Stimulated activated CD4-positive, alpha-beta T cell treated with anti-CD3 and anti-CD28 coated beads, Interleukin-2, amount 100 ng/mL, for 4 hours (primary cell): ENCODE measurements around the gene SYT8.

ENCODE experiments used
- DNase-seq: peaks from one replicate; pipeline ENCODE4 v3.0.0-alpha.2; 2020; ENCODE audit warnings: low read depth

Gene SYT8

DNA sequence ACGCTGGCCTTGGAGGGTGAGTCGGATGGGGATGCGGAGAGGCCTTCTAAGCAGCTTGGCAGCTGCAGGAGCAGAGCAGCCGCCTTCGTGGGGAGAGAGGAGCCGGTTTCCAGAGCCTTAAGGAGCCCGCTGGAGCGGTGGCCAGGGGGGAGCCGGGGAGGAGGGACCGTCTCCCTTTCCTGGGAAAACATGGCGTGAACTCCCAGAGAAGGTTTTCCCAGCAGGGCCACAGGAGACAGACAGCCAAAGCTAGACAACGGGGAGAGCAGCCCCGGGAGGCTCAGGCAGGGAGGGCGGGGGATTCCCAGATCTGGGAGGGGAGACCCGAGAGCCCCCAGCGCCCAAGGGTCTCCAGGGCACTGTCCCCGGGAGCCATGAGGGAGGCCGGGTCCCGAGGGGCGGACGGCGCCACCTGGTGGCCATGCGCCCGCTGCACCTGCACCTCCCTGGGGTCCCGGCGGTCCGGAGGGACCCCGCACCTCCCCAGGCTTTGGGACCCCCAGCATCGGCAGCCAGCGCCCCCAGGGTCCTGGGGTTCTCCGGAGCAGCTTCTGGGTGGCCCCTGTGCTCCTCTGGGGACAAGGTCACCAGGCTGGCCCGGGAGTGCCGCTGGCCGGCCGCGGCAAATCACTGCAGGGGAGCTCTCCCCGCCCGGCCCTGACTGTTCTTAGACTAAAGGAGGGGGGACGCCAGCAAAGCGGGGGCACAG lies 2.4 kb upstream of the SYT8 start:
- peak; percentile 46 for DNase-seq

DNA sequence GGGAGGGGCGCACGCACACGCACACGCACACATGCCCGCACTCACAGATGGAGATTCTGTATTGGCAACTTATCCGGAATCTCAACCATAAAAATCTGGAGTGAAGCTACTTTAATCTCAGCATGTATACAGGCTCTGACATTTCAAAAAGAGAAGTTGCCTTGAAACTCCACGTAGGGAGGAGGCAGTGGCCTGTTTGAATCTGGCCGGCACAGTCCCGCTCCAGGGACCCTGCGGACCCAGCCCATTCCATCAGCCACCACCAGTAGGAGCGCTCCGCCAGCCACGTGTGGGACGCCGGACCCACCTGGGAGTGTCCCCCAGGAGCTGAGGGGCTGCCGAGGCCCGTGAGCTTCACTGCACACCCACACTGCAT lies 1.9 kb upstream of the SYT8 start:
- no peak for DNase-seq

DNA sequence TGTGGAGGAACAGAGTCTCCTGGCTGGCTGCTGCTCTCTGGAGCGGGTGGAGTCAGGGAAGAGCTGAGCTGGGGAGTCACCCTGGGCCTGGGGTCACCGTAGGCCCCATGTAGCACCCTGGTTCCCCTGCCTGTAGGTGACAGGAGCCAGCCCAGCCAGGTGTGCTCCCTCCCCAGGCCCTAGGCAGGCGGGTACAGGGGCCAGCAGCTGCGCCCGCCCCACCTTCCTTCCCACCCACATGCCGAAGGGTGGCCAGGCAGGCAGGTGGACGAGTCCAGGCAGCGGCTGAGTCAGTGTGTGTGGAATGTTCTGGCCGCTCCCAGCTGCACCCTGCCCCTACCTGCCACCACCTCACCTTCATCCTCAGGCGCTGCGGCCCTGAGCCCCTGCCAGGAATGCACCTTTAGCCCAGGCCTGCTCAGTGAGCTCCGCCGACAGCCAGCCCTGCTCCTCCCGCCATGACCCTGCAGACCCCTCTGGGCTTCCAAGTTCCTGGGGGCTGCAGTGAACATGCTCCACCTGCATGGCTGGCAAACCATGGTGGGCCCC lies 654 bp upstream of the SYT8 start:
- no peak for DNase-seq

DNA sequence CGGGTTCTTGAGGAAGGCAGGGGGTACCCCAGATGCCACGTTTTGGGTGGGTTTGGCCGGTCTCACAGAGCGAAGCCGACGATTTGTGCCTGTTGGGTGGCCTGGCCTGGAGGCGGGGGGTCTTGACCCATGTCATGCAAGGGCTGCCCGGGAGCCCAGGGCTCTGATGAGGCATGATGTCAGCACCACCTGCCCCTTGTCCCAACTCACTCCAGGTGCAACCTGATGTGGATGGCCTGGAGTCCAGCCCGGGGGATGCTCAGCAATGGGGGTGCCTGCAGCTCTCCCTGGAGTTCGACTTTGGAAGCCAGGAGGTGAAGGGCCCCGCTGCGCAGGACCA lies 851 bp downstream of the SYT8 start:
- DNase-seq, result no peak

DNA sequence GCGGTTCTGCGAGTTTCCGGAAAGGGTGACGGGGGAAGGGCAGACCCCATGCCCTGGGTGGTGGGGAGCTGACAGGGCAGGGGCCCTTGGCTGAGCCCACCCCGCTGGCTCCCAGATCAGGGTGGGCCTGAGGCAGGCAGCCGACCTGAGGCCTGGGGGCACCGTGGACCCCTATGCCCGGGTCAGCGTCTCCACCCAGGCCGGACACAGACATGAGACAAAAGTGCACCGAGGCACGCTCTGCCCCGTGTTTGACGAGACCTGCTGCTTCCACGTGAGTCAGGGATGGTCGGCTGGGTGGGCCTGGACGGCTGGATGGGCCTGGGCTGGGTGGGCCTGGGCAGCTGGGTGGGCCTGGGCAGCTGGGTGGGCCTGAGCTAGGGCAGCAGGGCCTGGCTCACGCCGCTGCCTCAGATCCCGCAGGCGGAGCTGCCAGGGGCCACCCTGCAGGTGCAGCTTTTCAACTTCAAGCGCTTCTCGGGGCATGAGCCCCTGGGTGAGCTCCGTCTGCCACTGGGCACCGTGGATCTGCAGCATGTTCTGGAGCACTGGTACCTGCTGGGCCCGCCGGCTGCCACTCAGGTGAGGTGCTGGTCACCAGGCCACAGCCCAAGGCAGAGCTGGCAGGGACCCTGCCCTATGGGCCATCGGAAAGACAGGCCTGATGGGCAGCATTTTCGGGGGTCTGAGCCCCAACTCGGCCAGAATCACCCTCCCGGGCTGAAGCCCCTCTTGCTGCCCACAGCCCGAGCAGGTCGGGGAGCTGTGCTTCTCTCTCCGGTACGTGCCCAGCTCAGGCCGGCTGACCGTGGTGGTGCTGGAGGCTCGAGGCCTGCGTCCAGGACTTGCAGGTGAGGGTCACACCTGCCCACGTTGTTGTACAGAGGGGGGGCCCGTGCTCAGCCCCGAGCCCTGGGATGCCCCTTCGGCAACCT lies 1.5 kb downstream of the SYT8 start:
- DNase-seq, result no peak

DNA sequence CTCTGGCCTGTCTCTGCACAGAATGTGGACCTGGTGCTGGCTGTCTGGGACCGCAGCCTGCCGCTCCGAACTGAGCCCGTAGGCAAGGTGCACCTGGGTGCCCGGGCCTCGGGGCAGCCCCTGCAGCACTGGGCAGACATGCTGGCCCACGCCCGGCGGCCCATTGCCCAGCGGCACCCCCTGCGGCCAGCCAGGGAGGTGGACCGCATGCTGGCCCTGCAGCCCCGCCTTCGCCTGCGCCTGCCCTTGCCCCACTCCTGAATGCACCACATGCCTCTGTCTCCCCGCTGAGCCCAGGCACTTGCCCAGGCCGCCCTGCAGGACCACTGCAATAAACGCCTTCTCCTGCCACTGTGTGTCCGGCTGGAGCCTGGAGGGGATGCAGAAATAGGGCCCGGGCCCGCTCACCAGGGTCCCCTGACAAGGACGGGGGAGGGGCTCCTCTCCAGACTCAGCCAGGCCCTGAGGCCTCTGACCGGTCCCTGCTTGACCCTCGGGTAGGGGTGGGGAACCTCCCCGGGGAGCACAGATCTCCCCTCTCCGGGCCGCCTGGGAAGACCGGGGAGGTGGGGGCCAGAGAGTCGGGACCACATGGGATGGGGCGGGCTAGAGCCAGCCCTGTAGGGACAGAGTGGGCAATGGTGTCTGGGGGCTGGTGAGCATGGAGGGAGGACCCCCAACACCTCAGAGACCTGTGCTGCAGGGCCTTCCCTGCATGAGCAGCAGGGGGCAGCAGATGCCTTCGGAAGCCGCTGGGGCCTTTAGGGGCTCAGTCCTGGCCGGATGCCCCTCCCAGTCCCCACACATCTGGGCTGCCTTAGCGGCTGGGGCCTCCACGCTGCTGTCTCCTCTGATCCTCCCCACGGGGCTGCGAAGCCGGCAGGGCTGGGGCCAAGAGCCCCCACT lies 2.6 kb downstream of the SYT8 start:
- peak; percentile 67 for DNase-seq

DNA sequence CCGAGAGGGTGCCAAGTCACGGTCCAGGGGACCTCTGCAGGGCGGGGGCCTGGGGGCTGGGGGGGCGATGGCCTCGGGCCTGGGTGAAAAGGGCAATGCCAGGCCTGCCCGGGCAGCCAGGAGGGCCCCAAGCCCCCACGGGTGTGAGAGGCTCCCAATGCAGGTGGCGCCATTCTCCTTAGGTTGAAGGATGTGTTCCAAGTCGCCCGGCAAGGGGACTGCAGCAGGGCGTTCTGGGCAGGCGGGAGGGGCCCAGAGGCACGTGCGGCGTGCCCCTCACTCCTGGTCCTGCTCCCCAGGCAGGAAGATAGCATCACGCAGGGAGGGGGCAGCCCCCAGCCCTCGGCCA lies 3.3 kb downstream of the SYT8 start:
- no peak for DNase-seq

DNA sequence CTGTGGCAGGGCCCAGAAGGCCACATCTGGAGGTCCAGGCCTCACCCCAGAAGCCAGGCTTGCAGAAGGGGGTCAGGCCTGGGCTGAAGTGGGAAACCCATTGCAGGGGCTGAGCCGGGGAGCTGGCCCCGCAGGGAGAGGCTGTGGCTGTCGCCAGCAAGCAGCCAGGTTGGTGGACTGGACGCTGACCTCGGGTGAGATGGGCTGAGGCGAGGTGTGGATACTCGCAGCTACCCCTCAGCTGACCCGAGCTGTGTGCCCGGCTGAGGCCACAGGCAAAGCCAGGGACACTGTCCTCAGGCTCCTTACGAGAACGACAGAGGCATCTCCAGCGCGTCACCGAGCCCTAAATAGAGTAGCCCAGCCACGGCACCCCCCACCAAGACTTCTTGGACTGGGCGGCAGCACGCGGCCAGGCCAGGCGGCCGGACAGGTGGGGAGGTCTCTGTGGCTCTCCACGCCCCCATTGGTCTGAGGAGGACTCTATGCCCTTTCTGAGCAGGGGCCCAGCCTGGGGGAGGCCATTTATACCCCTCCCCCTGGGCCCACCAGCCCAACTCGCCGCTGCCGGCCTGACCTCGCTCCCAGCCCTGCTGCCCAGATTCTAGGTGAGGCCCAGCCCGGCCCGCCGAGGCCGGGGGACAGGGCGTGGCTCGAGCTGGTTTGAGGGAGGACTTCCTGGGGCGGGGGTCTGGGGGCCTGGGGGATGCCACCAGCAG lies 3.8 kb downstream of the SYT8 start, which contains the start of gene TNNI2:
Gene TNNI2 (plus strand): TSS at position 556 of the 719 bp plus-strand sequence. CDS start 716 bp downstream, outside the sequence.
- no peak for DNase-seq

DNA sequence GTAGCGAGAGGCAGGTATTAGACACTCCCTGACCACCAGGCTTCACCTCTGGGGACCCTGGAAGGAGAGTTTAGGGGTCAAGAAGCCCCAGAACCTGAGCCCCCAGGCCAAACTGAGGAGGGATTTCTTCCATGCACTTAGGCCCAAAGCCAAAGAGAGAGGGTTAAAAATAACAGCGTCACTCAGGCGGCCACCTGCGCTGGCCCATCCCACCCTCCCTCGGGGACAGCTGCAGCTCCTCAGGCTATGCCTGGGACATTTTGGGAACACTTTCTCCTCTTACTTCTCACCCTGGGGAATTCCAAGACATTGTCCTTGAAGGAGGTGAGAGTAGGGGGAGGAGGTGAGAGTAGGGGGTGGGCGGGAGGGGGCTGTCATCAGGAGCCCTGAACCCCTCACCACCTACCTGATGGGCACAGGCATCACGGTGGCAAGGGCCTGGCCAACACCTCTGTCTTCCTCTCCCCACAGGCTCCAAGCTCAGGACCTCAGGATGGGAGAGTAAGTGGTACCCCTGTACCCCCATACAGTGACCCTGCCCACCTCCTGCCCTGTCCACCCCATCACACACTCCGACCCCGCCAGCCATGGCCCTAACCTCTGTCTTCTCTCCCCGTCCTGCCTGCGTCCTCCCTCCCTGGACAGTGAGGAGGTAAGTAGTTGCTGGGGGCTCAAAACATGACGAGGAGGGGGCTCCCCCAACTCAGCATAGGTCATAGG lies 4.6 kb downstream of the SYT8 start:
- DNase-seq, result no peak

DNA sequence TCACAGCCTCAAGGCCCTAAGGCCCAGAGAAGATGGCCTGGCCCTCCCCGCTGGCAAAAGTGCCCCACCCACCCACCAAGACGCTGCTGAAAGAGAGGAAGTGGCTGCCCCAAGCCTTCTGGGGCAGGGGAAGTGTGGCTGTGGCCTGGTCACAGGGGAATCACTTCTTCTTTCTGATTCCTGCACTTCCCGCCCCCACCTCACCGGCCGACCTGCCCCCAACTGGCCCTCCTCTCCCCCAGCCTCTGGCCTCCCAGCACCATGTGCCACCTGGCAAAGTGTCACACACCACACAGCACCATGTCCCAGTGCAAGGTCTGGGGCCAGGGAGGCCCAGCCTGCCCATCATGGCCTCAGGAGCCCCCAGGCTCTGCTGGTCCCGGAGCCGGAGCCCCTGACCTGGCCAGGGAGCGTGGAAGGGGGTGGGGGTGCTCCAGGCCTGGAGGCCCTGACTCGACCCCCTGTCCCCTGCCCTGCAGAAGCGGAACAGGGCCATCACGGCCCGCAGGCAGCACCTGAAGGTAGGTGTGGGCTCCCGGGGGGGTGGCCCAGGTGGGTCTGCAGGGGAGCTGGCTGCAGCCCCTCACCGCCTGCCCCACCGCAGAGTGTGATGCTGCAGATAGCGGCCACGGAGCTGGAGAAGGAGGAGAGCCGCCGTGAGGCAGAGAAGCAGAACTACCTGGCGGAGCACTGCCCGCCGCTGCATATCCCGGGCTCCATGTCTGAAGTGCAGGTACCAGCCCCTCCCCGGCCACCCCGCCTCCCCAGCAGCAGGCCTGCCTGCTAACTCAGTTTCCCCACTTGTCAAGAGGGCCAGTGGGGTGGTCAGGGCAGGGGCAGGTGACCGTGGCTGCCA lies 5.4 kb downstream of the SYT8 start:
- DNase-seq, result no peak

DNA sequence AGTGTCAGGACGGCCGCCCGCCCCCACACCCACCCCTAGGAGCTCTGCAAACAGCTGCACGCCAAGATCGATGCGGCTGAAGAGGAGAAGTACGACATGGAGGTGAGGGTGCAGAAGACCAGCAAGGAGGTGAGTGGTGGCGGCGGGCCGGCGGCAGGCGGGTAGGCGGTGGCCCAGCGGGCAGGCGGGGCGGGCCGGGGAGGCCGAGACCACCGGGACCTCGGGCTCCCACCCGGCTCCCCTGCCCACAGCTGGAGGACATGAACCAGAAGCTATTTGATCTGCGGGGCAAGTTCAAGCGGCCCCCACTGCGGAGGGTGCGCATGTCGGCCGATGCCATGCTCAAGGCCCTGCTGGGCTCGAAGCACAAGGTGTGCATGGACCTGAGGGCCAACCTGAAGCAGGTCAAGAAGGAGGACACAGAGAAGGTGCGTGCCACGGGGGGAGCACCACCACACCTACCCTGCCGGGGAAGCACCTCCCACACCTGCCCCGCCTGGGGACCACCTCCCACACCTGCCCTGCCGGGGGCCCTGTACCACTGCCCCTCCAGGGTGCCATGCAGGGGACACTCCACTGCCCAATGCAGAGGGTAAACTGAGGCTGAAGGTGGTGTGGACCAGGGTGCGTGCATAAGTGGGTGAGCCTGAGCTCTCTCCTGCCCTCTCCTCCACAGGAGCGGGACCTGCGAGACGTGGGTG lies 6.1 kb downstream of the SYT8 start:
- DNase-seq, result no peak

DNA sequence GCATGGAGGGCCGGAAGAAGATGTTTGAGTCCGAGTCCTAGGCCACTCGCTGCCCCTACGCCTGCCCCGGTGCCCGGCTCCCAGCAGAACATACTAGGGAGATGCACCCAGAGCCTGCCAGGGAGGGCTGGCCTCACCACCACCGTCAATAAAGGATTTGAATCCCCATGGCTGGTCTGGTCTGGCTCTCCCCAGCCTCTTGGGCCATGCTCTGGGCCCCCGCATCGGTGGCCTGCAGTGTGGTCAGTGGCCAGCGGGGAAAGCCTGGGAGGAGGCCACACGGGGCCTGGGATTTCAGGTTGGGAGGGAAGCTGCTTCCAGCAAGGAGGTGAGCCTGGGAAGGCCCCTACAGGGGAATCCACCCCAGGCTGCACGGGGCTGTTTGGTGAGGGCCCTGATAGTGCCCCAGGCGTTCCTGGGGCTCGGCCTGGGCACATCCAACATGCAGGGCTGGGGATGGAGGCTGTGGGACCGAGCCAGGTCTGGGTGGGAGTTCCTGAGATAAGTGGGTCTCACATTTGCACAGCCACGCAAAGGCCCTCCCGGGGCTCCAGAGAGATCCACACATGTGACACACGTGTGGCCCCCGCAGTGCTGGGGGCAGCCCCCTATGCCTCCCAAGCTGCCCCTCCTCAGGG lies 6.8 kb downstream of the SYT8 start:
- no peak for DNase-seq

DNA sequence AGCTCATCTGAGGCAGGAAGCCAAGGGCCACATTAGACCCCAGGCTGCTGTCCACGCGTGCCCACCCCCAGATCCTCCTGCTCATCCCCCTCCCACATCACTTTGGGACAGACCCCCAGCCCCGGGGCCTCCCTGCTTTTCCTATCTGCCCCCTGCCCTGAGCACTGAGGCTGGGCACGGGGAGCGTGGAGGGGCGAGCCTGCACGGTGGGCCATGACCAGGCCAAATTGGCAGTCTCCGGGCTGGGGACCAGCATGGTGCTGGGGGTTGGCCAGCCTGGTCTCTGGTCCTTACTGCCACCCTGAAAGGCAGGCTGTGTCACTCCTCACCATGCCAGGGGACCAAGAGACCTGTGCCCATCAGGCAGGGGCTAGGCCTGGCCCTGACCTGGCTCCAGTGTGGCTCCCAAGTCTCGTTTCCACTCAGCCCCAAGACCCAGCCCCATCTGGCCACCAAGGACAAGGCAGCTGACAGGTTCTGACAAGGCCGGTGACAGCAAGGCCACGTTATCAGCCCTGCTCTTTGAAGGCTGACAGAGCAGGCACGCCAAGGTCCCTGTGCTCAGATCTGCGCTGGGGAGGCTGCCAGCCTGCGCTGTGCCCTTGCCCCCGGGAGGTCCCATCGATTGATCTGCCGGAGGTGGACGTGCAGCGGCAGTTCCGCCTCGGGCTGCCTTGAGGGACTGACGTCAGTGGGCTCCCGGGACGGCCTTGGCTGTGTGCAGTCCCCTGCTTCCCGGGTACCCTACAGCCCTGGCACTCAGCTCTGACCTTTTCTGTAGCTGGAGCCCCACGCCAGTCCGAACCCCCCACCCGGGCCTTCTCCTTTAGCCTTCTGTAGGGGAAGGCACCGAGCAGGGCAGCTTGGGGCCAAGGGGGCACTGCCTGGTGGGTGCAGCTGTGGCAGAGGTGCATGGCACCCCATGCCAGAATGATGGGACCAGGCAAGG lies 7.6 kb downstream of the SYT8 start:
- no peak for DNase-seq

DNA sequence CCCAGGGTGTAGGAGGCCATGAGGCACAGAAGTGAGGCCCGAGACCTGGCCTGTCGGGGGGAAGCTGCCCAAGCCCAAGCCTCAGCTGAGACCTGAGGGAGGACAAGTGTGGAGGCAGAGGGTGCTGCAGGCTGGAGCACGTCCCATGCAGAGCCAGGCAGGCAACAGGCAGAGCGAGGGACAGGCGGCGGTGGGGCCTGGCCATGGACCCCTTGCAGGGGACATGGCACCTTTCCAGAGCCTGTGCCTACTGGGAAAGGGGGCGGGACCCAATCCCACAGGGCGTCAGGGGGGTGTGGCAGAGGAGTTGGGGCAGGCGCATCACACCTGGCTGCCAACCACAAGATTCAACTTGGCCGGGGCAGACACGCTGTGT lies 8.3 kb downstream of the SYT8 start:
- DNase-seq, result no peak

DNA sequence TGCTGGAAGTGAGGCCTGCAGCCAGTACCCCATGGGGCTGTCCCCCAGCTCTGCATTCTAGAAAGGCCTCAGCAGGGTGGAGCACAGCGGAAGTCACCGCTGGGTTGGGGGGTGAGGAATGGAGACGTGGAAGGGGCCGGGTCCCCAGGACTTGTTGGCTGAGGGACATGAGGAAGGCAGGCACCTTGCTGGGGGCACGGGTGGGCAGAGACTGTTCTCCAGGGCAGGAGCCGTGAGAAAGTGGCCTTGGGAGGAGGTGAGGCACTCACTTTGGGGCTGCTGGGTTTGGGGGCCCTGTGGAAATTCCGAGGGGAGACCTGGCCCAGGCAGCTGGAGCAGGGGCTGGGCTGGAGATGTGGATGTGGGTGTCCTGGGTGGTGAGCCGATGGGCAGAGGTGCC lies 9.0 kb downstream of the SYT8 start:
- no peak for DNase-seq

DNA sequence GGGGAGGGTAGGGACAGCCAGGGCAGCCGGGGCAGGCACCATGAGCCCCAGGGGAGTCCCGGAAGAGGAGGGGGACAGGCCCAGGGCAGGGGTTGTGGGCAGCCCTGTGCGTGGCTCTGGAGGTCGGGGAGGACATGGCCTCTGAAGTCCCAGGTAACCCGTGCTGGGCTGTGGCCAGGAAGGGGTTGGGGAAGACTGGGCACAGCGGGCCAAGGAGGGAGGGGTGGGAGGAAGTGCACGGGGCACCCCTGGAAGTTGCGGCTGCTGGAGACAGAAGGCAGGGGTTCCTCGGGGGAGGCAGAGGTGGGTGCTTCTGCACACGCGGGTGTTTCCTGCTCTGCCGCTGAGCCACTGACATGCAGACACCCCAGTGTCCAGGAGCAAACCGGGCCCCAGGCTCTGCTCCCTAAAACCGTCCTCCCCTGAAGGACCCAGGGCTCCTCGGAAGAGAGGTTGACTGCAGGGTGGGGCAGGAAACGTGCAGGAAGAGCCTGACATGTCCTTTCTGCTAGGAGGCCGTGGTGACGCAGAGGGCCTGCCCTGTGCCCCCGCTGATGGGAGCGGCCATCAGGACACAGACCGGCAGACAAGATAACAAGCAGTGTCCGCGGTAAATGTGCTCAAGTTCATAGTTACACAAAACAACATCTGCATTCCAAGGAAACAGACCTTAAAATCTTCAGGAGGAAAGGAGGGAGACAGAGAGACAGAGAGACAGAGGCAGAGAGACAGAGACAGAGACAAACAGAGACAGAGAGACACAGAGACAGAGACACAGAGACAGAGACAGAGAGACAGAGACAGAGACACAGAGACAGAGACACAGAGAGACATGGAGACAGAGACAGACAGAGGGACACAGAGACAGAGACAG lies 9.7 kb downstream of the SYT8 start:
- DNase-seq, result peak; percentile 32

DNA sequence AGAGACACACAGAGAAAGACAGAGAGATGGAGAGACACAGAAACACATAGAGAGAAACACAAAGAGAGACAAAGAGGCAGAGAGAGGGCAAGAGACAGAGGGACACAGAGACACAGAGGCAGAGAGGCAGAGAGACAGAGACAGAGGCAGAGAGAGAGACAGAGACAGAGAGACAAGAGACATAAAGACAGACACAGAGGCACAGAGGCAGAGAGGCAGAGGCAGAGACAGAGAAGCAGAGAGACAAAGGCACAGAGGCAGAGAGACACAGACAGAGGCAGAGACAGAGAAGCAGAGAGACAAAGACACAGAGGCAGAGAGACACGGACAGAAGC lies 10.3 kb downstream of the SYT8 start:
- no peak for DNase-seq
